ENCODE data around the gene JUND. TPM values are rescaled to one million over a fixed set of nuclear protein-coding genes. Genes with fewer than 3 reads are reported as not detected.

JUND gene
- total RNA-seq, 1 experiment from 2014 or later: 221 TPM

- TF ChIP-seq, protein P1, sequence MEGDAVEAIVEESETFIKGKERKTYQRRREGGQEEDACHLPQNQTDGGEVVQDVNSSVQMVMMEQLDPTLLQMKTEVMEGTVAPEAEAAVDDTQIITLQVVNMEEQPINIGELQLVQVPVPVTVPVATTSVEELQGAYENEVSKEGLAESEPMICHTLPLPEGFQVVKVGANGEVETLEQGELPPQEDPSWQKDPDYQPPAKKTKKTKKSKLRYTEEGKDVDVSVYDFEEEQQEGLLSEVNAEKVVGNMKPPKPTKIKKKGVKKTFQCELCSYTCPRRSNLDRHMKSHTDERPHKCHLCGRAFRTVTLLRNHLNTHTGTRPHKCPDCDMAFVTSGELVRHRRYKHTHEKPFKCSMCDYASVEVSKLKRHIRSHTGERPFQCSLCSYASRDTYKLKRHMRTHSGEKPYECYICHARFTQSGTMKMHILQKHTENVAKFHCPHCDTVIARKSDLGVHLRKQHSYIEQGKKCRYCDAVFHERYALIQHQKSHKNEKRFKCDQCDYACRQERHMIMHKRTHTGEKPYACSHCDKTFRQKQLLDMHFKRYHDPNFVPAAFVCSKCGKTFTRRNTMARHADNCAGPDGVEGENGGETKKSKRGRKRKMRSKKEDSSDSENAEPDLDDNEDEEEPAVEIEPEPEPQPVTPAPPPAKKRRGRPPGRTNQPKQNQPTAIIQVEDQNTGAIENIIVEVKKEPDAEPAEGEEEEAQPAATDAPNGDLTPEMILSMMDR (IDR thresholded peaks at IDR 0.05 in 2 of 3, conservative IDR thresholded peaks at IDR 0.05 in 1 of 3; ENCODE audit: borderline replicate concordance in 1 of 3, insufficient read depth in 1 of 3, low read depth in 2 of 3, low read length in 2 of 3): 0 out of 6 replicates have a peak, but pooled peaks of 1 of the 3 experiments have one; percentile 16
- TF ChIP-seq POLR2AphosphoS5 (IDR thresholded peaks at IDR 0.05; ENCODE audit: low read depth, low read length) (peak; percentile 64), RAD21 (IDR thresholded peaks at IDR 0.05; ENCODE audit: low read depth) (no peak), JUND (IDR thresholded peaks at IDR 0.05) (no peak)
Observed at GRCh38 chr19:18292810-18293641, 11.6 kb upstream of the JUND start (continued).

DNA sequence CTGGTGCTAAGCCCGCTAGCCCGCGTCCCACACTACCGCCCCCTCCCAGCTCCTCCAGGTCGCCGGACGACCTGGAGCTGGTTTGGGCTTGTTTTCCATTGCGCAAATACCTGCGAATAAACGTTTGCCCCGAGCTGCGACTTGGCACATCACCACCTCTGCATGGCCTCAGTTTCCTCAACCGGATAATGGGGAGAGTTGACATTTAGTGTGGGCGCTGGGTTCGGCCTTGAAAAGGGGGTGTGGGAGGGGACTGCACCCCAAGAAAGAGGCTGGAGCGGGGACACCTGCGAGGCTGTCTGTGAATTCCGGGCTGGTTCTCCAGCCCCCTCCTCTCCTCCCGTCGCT is 11.0 kb upstream of the JUND start:
- intact Hi-C loops (cut with micrococcal nuclease): no loop called here
- TF ChIP-seq ZNF274 (IDR thresholded peaks at IDR 0.05; ENCODE audit: low read depth, low read length) (no peak), JUND (IDR thresholded peaks at IDR 0.05) (no peak), CBX3 (IDR thresholded peaks at IDR 0.05; ENCODE audit: low read depth) (no peak), POLR2AphosphoS5 (IDR thresholded peaks at IDR 0.05; ENCODE audit: low read depth, low read length) (peak; percentile 31), POLR2A (IDR thresholded peaks at IDR 0.05; ENCODE audit: borderline replicate concordance, extremely low read depth, insufficient read depth, insufficient read length) (no peak), CEBPB (IDR thresholded peaks at IDR 0.05; ENCODE audit: low read depth) (no peak), ZBTB33 (IDR thresholded peaks at IDR 0.05; ENCODE audit: extremely low read depth, insufficient replicate concordance, low read length) (no peak), ZFX (IDR thresholded peaks at IDR 0.05) (no peak), YY1 (IDR thresholded peaks at IDR 0.05; ENCODE audit: extremely low read depth, insufficient replicate concordance, low read depth, low read length) (no peak), ELF1 (IDR thresholded peaks at IDR 0.05; ENCODE audit: borderline replicate concordance, low read depth) (no peak), TCF7L2 (IDR thresholded peaks at IDR 0.05; ENCODE audit: borderline replicate concordance, extremely low read depth, insufficient read depth, insufficient read length) (no peak), EZH2phosphoT487 (IDR thresholded peaks at IDR 0.05; ENCODE audit: borderline replicate concordance) (no peak), EGR1 (IDR thresholded peaks at IDR 0.05; ENCODE audit: low read depth) (peak; percentile 26; the same call in 1 of the 2 replicates), SP1 (IDR thresholded peaks at IDR 0.05; ENCODE audit: low read depth) (no peak)
- TF ChIP-seq, protein P2, sequence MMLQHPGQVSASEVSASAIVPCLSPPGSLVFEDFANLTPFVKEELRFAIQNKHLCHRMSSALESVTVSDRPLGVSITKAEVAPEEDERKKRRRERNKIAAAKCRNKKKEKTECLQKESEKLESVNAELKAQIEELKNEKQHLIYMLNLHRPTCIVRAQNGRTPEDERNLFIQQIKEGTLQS (IDR thresholded peaks at IDR 0.05): no peak
- Histone ChIP-seq H3K4me2 (ENCODE audit: low read length) (peak overlapping the region; percentile 98), H3K27ac (ENCODE audit: low read depth, low read length) (peak overlapping the region; percentile 94), H3K4me3 (replicated peaks in 1 of 2; ENCODE audit: low read depth in 1 of 2, low read length in 2 of 2) (peak overlapping the region; percentile 49 to 74), H3K36me3 (ENCODE audit: control insufficient read depth in 1 of 2, insufficient read depth in 2 of 2, low read length in 2 of 2) (no peaks in the 10 kb centered on the region), H3K79me2 (ENCODE audit: insufficient read depth, low read length) (no peaks in the 10 kb centered on the region), H3K4me1 (ENCODE audit: control insufficient read depth in 1 of 2, insufficient read depth in 2 of 2, low read length in 2 of 2) (peaks cover 28 to 58% of the 10 kb centered on the region in 2 experiments), H2AFZ (ENCODE audit: low read depth, low read length, poor library complexity, severe bottlenecking) (no peak overlapping the region), H3K9me2 (ENCODE audit: insufficient read depth) (no peaks in the 10 kb centered on the region), H3K9me3 (ENCODE audit: control insufficient read depth in 1 of 2, insufficient read depth in 1 of 2, low read depth in 1 of 2, low read length in 2 of 2) (no peaks in the 10 kb centered on the region), H3K9ac (ENCODE audit: low read length) (peak overlapping the region; percentile 86), H4K20me1 (ENCODE audit: insufficient read depth) (no peaks in the 10 kb centered on the region), H3K27me3 (ENCODE audit: insufficient read depth, low read length) (no peaks in the 10 kb centered on the region)
- DNase-seq (ENCODE audit: low read depth, low spot score) (no peak), ATAC-seq (peak; percentile 23)
- ChIA-PET CTCF (interaction anchor here (0.9 to 3.1 kb wide), 5 partner anchors 10 to 36 kb away, joined by 3 to 28 read pairs (median 7); partner anchors contain the start of gene JUND), POLR2A (interaction anchor here (0.6 to 4.4 kb wide), 13 partner anchors 9 to 645 kb away, joined by 3 to 138 read pairs (median 4); partner anchors contain the start of genes GDF15, JUND and LSM4), RAD21 (ENCODE audit: low non-redundant PET in 1 of 2, low total read pairs in 2 of 2, uncharacterized antibody in 2 of 2, unreplicated experiment in 2 of 2) (interaction anchor here (0.6 to 1.5 kb wide), 5 partner anchors 9 to 77 kb away, joined by 3 to 10 read pairs (median 6); partner anchors contain the start of genes IQCN (in 1 of the 2) and JUND (in 1 of the 2))
- TSS peak; percentile 62 for BruUV-seq (replicated peaks)

All from HCT116 (cell line).